Medulla oblongata (tissue), 1 donor: ENCODE results near the gene DLG2.
"Not testable (repeated sequence)": the region's sequence is repeated elsewhere in the genome, so short reads cannot be mapped to it uniquely, and the experiment has no call there.

ENCODE experiments used
- DNase-seq: peaks from one replicate; pipeline ENCODE4 v3.0.0-alpha.2; 2015; ENCODE audit errors: extremely low spot score

Gene DLG2

DNA sequence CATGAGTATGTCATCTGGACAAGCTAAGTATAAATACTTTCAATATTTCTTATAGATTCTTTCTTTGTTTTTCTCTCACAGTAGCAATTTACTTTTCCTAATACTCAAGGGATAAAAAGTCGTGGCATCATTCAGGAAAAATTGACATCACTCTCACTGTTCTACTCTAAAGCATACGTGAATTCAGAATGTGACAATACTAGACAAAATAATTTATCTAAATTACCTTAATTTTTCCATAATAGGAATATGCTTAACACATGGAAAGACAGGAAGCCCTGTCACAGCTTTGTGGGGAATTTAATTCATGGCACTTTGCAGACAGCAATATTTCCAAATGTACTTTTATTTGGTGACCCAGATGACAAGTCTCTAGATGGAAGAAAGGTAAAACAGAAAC lies 394.6 kb downstream of the DLG2 start:
- DNase-seq: no peak

DNA sequence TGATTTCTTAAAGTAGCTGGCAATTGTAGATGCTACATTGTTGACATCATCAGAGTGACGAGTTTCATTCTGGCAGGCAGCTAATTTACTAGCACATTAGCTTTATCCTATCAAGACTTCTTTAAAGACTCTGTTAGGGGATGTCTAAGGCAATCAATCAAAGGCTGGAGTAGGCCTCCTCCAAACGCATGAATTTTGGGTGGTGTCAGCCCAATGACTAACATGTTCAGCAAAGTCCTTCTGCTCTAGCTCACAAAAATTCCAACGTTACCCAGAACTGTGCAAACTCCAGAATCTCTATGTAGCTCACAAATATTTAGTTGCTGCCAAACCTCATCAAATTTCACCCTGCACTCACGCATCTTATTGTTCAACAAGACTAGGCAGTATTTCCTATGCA lies 395.6 kb downstream of the DLG2 start:
- DNase-seq: no peak

DNA sequence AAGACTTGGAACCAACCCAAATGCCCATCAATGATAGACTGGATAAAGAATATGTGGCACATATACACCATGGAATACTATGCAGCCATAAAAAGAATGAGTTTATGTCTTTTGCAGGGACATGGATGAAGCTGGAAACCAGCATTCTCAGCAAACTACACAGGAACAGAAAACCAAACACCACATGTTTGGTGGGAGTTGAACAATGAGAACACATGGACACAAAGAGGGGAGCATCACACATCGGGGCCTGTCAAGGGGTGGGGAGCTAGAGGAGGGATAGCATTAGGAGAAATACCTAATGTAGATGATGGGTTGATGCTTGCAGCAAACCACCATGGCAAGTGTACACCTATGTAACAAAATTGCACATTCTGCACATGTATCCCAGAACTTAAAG lies 397.4 kb downstream of the DLG2 start:
- not testable (repeated sequence) for DNase-seq

DNA sequence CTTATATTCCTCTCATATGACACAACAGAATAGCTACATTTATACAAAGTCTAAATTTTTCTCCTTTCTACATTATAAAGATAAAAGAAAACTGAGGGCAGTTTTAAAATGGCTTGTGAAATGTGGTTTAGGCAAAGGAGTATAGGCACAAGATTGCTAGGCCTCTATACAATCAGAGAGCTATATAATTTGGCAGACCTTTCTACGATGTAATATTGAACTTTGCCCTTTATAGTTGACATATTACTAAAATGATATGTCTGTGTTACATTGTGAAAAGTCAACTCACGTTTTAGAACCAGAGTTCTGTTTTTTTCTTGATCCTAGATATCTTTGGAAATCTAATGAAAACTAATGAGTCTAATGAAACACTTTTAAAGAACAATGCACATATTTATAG lies 430.2 kb downstream of the DLG2 start:
- no peak for DNase-seq

DNA sequence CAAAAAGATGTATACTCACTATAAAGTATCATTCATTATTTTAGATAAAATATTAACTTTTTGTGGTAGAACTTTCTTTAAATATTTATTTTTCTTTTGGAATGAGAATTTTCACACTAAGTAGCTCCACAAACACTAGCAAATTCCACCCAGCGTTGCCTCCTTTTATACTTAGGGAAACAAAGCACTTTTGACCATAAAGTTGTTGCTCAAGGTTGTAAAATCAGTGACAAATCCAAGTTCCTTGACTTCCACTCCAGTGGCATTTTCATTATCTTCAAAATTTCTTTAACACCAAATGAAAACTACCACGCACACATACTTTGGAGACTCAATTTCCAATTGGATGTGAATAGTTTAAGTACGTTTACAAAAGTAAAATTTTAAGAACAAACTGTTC lies 431.2 kb downstream of the DLG2 start:
- no peak for DNase-seq

DNA sequence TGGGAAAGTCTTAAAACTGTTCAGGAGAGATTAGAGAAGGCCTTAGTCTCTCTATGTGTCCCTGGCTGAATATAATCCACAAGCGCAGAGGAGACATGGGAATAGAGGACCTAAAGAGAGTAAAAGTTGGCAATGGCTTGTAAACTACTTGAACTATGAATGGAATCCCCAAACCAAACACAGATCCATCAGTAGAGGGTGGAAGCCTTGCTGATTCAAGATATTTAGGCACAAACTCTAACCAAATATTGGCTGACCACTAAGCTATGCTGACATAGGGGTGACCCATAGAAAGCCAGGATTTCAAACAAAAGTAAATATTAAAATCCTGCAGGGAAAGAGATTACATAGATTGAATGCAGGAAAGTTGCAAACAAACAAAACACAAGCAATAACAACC lies 439.2 kb downstream of the DLG2 start:
- DNase-seq: no peak

DNA sequence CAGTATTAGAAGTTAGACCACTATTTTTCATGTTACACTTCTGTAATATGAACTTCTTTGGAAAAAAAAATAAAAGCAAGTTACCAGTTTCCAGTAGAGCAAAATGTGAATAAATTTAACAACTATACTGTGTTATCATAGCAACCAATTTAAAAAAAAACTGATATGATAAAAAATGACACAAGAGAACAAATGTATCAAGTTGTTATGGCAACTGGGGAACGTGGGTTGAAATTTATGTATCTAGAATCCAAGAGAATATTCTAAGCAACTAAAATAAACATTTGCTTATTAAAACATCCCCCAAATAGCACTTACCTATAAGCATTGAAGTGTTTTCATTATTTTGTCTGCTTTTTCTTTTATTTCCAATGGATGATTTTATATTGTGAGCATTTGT lies 442.4 kb downstream of the DLG2 start:
- DNase-seq: no peak

DNA sequence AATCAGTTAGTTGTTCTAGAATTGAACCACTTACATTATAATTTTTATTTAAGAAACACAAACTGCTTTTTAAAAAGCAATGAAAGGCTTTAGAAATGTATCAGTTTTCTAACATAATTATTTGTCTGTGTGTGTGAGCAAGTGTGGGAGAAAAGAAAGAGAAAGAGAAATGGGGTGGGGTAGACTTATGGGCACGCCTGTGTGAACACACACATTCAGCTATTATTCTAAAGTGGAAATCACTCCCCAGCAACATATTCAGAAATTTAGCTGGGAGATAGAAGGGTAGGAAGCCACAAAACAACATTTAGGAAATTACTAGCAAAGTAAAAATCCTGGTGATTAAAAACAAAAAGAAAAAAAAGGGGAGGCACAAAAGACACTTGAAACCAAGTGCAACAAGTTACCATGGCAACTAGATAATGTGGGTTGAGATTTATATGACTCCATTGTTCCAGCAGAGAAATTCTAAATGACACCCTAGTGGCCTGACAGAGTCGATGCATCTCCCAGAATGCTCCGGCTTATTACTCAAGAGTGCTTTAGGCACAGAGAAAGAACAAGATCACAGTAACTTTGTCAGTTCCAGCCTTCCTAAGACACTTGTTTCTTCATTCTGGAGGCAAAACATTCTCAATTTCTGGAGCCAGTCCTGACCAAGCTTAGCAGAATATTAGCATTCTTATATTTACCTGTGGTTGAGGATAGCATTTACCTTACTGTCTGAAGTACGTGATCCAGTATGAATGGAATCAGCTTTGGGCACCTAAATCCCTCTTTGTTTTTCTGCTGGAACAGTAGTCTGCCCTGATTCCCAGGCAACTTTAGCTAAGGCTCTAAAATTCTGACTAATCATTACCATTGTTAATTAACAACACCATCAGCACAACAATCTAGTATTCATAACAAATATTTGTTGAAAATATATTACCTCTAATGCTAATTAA lies 444.4 kb downstream of the DLG2 start:
- peak; percentile 66 for DNase-seq

DNA sequence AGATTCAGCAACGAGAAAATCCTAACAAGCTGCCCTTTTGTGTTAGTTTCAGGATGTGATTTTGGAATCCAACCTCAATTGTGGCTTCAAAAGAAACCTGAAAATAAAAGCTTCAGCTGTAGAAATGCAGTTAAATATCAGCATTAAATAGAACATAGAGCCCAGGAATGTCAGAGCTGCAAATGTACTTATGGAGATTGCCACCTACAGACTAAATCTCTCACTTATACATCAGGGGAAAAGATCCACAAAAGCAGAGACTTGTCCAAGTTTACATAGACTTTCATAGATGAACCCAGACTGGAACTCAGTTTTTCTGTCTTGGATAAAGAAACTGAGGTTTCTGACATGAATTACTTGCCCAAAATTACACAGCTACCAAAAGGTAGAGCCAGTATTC lies 446.6 kb downstream of the DLG2 start:
- no peak for DNase-seq

DNA sequence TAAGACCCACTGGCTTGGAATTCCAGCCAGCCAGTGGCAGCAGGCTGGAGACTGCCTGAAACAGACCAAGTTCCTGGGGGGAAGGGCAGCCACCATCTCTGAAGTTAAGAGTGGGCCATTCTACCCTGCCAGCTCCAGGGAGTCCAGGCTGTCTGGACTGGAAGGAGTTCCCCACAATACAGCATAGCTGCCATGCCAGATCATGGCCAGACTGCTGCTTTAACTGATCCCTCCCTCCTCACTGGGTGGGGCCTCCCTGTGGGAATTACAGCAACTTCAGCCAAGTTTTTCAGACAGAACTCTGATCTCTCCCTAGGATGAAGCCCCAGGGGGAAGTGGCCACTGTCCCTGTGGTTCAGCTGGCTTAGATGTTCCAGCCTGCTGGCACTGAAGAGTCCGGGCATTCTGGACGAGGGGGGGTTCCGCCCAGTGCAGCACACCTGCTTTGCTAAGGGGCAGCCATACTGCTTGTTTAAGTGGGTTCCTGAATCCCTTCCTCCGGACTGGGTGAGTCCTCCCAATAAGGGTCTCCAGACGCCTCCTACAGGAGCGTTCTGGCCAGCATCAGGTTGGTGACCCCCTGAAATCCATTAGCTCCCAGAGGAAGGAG lies 455.4 kb downstream of the DLG2 start:
- DNase-seq: no peak

DNA sequence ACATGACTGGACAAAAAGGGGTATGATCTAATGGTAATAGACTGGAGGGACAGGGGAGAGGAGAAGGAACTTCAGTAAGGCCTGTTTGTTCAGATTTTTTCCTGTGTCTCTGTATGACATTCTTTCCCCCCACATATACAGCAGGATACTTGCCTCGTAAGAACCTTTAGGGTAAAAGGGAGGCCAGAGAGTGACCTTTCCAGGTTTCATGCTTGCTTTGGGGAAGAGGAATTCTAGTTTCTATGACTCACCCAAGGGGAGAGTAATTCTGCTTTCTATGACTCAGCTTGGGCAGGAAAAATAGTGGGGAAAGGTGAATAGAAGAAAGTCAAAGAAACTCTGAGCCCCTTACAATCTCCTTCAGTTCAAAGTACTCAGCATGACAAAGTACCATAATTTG lies 457.0 kb downstream of the DLG2 start:
- no peak for DNase-seq

DNA sequence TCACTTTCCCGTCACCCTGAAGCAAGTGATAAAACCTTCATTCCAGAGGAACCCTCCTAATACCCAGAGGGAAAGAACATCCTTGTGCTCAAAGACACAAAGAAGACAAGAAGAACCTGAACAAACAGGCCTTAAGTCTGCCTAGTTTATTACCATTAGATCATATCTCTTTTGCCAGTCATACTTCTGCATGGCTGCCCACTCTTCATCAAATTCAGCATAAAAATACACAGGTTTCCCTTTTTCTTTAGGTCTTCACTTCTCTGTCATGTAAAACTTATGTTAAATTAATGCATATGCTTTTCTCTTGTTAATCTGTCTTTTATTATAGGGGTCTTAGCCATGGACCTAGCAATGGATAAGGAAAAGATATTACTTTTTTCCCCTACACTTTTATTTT lies 459.7 kb downstream of the DLG2 start:
- DNase-seq: no peak

DNA sequence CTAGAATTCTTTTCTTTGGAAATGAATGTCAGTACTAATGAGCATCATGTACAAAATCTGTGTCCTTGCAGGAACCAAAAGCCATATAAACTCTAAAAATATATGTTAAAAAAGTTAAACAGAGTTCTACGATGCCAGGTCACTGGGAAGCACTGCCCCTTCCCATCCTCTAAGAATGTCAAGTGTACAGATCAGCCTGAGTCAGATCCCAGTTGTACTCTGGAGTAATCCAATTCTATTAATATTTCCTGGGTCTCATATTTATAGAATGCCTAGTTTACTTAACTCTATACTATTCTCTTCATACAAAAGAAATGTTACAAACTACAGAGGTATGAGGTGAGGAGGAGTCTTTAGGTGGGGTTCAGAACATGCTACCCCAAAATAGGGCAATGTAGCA lies 460.1 kb downstream of the DLG2 start:
- DNase-seq: no peak

DNA sequence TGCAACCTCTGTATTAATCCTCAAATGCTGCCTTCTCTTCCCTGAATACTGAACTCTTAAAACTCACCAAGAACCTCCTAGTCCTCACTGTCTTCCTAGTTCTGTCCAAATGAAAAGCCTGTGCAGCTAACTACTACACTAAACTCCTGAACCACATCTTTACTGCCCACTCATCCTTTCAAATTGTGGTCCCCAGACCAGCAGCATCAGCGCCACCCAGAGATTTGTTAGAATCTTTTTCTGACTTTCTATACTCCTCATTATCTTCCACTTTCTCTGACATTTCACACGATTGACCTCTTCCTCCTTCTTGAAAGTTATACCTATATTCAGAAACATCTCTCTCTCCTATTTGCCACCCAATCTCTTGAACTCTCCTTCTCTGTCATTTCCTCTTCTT lies 461.3 kb downstream of the DLG2 start:
- DNase-seq: no peak

DNA sequence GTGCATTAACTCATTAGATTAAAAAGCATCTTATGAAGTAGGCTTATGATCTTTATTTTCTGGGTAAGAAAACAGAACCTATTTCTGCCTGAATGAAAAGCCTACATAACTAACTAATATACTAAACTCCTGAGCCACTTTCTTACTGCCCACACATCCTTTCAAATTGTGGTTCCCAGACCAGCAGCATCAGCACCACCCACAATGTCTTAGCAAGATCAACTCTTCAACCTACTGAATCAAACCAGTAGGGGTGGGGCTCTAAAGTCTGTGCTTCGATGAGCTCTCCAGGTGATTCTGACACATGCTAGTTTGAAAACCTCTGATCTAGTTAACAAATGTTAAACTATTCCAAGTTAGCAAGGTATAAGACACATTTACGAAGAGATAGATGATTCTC lies 462.4 kb downstream of the DLG2 start:
- no peak for DNase-seq

DNA sequence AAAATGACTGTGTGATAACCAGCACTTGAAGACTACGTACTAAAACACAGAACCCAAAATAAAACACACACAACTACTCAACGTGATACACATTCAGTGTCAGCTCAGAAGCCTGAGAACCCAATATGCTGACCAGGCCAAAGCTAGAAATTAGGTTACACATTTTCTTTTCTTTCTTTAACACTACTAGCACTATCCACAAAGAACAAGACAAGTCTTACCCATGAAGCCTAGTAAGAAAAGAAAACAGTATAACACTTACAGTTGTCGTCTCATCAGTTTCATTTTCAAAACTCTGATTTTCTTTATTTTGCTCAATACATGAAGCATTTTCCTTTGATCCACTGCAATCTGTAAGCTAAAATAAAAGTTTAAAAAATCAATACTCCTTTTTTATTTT lies 472.9 kb downstream of the DLG2 start:
- DNase-seq: no peak

DNA sequence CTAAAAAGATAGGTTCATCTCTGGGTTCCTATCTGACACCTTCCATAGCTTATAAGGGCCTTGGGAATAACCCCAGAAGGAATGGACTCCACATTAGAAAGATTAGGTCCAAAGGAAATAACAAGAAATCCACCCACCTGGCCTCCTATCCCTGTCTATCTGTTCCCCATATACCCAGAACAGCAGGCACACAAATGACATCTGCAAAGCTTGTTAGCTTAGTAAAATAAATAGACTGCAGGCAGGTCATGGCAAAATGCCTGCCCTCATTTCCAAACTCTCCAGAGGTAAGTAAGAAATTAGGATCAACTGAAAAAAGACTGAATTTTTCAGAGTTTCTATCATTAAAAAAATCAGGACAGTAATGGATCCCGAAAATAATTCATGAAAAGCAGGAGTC lies 489.5 kb downstream of the DLG2 start:
- no peak for DNase-seq

DNA sequence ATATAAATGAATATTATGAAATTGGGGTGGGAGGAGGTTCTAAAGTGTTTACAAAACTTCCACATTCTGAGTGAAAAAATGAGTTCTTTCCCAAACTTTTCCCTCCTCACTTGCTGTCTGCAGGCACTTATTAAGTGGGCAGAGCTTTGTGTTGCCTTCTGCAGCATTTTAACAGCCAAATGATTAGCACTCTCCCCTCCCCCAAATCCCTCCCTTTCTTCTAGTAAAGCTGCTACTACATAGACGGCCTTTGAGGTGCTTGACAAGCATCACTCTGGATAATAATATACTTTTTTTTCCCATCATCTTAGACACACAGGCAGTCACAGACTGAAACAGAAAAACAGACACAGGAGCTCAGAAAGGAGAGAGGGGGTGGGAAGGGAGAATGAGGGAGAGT lies 493.5 kb downstream of the DLG2 start:
- no peak for DNase-seq

DNA sequence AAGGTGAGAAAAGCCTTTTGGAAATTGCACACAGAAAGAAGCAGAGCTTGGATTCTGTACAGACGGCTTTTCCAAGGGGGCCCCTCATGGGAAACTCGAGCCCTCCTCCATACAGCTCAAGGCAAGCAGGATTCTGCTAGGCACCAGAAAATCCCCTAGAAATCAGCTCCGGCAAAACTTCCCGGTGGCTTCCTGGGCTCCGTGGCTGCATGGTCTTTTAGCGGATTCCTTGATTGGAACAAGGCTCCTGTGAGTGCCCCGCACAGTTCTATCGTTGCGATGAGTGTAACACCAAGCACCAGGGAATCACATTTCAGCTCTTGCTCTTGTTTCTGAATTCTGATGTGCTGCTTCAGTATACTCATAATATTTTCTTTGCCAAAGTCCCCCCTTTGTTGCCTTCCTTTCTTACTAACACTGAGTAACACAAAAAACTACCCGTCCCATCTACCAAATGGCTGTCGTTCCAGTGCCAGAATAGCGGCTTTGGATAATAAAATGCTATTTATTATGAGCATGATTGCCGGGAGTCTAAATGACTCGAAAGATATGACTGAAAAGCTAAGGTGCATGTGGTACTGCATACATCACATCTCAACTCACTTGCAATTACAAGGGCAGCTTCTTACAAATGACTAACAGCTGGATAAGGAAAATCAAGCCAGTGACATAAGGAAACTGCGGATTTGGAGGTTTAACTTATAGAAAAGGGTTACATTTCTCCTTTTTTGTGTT lies 494.1 kb downstream of the DLG2 start:
- DNase-seq: peak; percentile 25

DNA sequence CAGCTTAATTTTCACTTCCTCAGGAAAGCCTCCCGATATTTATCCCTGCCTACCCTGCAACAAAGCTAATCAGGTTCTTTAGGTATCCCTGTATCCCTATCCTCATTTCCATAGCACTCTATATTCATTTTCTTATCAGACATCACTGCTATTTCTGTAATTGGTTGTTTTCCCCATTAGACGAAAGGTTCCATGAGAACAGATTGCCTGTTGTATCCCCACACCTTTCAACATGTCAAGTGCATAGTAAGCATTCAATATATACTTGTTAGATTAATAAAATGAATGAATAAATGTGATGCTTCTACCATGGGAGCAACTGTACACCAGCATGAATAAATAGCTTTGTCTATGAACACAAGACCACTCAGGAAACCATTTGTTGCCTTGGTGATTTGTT lies 499.8 kb downstream of the DLG2 start:
- DNase-seq: no peak

DNA sequence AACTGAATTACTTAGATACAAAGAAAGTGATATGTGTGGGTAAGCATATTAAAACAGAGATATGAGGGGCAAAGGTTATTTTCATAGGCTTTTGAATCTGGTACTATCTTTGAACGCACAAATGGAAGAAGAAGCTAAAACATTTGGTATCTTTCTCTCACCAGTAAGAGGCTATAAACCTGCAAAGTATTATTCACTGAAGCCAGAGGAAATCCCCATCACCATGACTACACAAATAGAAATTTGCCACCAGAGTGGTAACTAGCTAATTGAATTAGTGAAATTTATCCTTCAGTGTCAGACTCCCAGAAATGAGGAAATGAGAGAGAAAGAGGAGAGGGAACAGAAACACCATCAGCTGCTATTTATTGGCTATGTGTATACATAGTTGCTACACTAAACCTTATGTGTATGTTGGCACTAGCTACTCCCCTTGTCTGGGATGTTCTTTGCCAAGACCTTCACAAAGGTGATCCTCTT lies 503.4 kb downstream of the DLG2 start:
- DNase-seq: peak; percentile 21

DNA sequence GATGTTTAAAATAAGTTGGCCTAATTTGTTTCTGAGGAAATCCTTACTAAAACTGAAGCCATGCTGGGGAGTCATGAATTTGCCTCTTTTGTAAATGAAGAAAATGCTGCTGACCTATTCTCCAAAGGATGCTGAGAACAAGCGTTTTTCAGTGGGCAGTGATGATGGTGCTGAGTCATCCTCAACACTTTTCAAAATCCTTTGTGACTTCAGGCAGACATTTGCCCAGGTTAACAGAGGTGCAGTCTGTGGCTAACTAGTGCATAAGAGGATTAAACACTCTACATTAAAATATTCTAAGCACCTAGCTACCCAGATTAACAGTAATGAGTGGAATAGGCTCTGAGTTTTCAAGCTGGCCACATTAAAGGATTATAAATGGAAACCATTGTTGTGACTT lies 509.0 kb downstream of the DLG2 start:
- DNase-seq: no peak

DNA sequence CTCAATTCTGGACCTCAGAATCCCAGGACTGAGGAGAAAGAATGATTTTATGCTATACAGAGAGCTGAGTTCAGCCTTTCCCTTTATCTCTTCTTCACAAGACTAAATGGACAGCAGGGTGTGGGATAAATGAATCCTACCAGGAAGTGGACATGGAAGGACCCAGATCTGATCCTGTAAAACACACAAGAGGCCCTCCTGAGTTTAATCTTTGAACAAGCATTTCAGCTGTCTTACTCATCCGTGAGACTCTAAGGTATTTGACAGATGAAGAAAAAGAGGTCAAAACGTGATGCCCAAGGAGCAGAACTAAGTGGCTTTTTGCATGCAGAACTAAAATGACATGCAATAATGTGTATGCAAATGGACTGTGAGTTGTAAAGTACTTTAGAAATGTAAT lies 511.3 kb downstream of the DLG2 start:
- no peak for DNase-seq
